ENCODE results near the gene ZNF688.

ZNF688 gene

DNA sequence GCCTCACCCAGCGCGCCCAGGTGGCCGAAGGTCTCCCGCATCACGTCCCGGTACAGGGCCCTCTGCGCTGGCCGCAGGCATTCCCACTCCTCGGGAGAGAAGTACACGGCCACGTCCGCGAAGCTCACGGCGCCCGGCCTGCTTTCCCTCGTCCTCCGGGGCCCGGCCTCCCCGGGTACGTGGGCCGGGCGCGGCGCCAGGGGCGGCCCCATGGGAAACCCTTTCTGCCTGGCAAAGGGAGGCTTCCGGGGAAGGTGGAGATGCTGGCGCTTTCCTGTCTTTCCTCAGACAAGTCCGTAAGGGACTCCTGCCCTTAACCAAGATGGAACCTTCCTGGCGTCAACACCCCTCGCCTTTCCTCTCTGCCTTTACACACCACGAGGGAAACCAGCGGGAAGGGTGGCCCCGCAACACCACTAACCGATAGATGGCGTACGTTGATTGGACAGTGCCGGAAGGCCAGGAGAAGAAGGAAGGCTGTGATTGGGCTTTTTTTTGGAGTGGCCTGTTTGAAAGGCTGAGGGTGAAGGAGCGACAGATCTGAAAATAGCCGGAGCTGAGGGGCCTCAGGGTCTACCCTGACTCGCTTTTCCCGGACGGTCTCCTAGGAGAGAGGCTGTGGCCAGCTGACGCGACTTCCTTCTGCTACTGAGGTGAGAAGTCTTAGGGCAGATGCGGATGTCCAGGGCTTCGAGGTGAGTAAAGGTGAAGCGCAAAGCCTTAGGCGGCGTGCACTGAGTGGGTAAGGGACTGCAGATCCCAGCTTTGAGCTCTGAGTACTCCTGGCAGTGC is 14.1 kb upstream of the ZNF688 start, which contains the start of gene ZNF785:
ZNF785 (minus strand) TSS at position 298 of the 792 bp plus-strand sequence; CDS start at position 212, 86 bp downstream.
- in situ Hi-C loops (cut with HindIII; ENCODE audit: low sequenced_read_pairs) = no loop called here

DNA sequence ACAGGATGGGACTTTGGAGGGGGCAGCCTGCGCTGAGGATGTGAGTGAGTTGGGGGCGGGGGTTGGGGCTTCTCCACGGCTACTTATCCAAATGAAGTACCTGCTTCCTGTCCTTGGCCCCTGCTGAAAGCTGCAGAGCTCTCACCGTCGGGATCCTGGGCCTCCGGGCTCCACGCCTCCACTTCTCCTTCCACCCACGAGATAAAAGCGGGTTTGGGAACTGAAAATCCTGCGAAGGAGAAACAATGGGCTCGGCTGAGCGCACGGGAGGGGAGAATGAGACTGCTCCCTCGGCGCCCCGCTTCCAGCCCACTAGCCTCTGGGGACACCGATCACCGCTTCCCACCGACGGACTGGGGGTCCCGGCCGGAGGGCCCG is 13.5 kb upstream of the ZNF688 start:
- in situ Hi-C loops (cut with HindIII; ENCODE audit: low sequenced_read_pairs) = no loop called here

DNA sequence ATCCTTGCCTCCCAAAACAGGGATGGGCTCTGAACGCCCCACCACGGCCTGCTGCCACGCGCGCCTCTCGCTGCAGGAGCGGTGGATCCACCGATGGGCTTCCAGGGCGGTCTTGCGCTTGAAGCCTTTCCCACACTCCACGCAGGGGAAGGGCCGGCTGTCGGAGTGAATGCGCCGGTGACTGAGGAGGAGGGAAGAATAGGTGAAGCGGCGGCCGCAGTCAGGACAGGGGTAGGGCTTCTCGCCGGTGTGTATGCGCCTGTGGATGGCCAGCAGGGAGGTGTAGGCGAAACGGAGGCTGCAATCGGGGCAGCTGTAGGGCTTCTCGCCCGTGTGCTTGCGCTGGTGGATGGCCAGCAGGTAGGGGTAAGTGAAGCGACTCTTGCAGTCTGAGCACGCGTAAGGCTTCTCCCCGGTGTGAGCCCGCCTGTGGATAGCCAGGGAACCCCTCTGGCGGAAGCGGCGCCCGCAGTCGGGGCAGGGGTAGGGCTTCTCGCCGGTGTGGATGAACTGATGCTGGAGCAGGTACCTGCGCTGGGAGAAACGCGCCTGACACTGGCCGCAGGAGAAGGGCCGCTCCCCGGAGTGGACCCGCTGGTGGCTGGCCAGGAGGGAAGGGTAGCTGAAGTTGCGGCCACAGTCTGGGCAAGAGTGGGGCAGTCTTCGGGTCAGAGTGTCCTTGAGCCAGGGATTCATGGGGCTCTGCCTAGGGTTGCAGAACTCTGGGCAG is 11.3 kb upstream of the ZNF688 start:
- in situ Hi-C loops (cut with HindIII; ENCODE audit: low sequenced_read_pairs) = no loop called here

GRCh38 chr16:30581457-30581856 is 9.9 kb upstream of the ZNF688 start:
- in situ Hi-C loops (cut with HindIII; ENCODE audit: low sequenced_read_pairs) = no loop called here

- in situ Hi-C loops (cut with HindIII; ENCODE audit: low sequenced_read_pairs) = no loop called here
These were observed 3.2 kb upstream of the ZNF688 start for GRCh38 chr16:30574678-30575077.

- in situ Hi-C loops (cut with HindIII; ENCODE audit: low sequenced_read_pairs) = no loop called here
These were observed 674 bp downstream of the ZNF688 start for GRCh38 chr16:30570636-30571444.

GRCh38 chr16:30569746-30570635 is 1.5 kb downstream of the ZNF688 start:
- in situ Hi-C loops (cut with HindIII; ENCODE audit: low sequenced_read_pairs) = no loop called here

GRCh38 chr16:30569281-30569680 is 2.2 kb downstream of the ZNF688 start:
- in situ Hi-C loops (cut with HindIII; ENCODE audit: low sequenced_read_pairs) = no loop called here

GRCh38 chr16:30567991-30568638 is 3.4 kb downstream of the ZNF688 start:
- in situ Hi-C loops (cut with HindIII; ENCODE audit: low sequenced_read_pairs) = no loop called here

GRCh38 chr16:30567160-30567990 is 4.1 kb downstream of the ZNF688 start:
- in situ Hi-C loops (cut with HindIII; ENCODE audit: low sequenced_read_pairs) = no loop called here

GRCh38 chr16:30566531-30566930 is 5.0 kb downstream of the ZNF688 start:
- in situ Hi-C loops (cut with HindIII; ENCODE audit: low sequenced_read_pairs) = no loop called here

GRCh38 chr16:30565984-30566383 is 5.5 kb downstream of the ZNF688 start:
- in situ Hi-C loops (cut with HindIII; ENCODE audit: low sequenced_read_pairs) = no loop called here

- in situ Hi-C loops (cut with HindIII; ENCODE audit: low sequenced_read_pairs) = no loop called here
These were observed 6.0 kb downstream of the ZNF688 start for GRCh38 chr16:30565526-30565925.

DNA sequence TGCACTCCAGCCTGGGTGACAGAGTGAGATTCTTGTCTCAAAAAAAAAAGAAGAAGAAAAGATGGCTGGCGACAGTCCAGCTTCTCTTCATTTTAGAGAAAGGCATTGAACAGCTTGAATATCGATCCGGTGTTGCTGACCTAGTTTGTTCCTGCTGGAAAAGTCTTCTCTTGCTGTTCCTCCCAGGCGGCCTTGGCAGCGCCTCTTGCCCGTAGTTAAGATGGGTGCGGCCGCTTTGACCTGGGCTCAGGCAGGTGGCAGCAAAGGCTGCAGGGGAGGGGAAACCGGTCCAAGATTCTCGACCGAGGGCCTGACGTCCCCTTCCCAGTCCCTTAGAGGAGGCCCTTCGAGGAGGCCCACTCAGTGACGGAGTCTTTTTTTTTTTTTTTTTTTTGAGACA is 9.5 kb downstream of the ZNF688 start:
- in situ Hi-C loops (cut with HindIII; ENCODE audit: low sequenced_read_pairs) = no loop called here

DNA sequence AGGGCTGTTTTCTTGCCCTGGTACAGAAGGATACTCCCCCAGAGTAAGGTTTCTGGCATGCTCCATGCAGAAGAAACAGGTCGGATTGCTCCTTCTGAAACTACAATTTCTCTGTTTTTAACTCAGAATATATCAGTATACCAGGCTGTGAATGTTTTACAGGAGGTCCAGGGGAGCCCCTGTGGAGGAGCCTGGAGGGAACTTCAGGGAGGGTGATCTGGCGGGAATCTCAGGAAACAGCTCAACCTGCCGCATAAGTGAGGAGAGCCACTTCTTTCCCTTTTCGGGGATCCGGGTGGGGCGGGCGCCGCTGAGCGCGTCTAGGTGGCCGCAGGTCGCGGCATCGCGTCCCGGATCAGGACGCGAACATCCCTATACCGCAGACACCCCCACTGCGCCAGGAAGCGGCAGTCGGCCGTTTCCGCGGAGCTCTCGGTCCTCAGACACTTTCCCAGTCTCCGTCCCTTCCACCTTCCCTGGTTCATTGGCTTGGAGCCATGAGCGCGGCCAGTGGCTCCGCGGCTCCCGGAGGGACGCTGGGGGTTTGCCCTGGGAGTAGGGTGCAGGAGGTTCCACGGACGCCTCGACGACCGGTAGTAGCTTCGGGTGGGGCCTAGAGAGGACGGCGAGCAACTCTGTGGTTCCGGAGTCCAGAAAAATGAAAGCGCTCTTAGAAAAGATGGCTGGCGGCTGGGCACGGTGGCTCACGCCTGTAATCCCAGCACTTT is 10.3 kb downstream of the ZNF688 start:
- in situ Hi-C loops (cut with HindIII; ENCODE audit: low sequenced_read_pairs) = no loop called here

- in situ Hi-C loops (cut with HindIII; ENCODE audit: low sequenced_read_pairs) = no loop called here
These were observed 11.8 kb downstream of the ZNF688 start for GRCh38 chr16:30559690-30560089.

DNA sequence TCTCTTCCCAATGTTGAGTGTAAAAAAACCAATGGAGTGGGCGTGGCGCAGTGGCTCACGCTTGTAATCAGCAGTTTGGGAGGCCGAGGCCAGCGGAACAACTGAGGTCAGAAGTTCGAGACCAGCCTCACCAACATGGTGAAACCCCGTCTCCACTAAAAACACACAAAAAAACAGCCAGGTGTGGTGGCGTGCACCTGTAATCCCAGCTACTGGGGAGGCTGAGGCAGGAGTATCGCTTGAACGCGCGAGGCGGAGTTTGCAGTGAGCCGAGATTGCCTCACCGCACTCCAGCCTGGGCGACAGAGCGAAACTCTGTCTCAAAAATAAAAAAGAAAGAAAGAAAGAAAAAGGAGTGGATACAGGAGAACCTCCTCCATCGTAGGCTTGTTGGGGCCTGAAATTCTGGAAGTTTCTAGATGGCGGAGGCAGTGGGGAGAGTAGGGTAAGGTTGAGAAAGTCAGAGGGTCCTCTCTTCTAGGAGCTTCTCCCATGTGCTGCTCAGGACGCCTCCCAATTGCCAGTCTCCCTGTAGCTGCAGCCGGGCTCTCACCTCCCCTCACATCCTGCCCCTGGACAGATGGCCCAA is 12.6 kb downstream of the ZNF688 start:
- in situ Hi-C loops (cut with HindIII; ENCODE audit: low sequenced_read_pairs) = no loop called here
